Loucy (cell line): ENCODE data around the gene PGC.

ENCODE experiments used
- H2AFZ ChIP-seq: fragments of 200-600 bp; sonication (generic); 2 replicates; pipeline ENCODE4 v1.6.0; 2016; ENCODE audit warnings: antibody characterized with exemption, mild to moderate bottlenecking, low read length, moderate library complexity
- H3F3A ChIP-seq: fragments of 200-600 bp; 2 replicates; pipeline ENCODE4 v1.6.0; 2016; ENCODE audit warnings: antibody characterized with exemption, low read depth, mild to moderate bottlenecking
- H3K27me3 ChIP-seq: fragments of 200-600 bp; sonication (generic); 2 replicates; pipeline ENCODE4 v1.6.1; 2014; ENCODE audit warnings: low read length, mild to moderate bottlenecking; ENCODE audit not compliant: insufficient read depth, poor library complexity, severe bottlenecking
- H3K36me3 ChIP-seq: fragments of 200-600 bp; sonication (generic); 2 replicates; pipeline ENCODE4 v1.6.1; 2016; ENCODE audit warnings: low read length; ENCODE audit not compliant: insufficient read depth
- H3K4me1 ChIP-seq: fragments of 200-600 bp; sonication (generic); 2 replicates; pipeline ENCODE4 v1.5.1; 2014; ENCODE audit warnings: low read length, mild to moderate bottlenecking; ENCODE audit not compliant: insufficient read depth, poor library complexity, severe bottlenecking
- H3K4me2 ChIP-seq: fragments of 200-600 bp; sonication (generic); 2 replicates; pipeline ENCODE4 v1.6.0; 2014; ENCODE audit warnings: antibody characterized with exemption, low read length, low read depth, mild to moderate bottlenecking; ENCODE audit not compliant: poor library complexity, severe bottlenecking
- H3K4me3 ChIP-seq: fragments of 200-600 bp; sonication (generic); 2 replicates; pipeline ENCODE4 v1.5.1; 2014; ENCODE audit warnings: low read length, mild to moderate bottlenecking, mixed read lengths; ENCODE audit not compliant: poor library complexity, severe bottlenecking
- H3K79me2 ChIP-seq: fragments of 200-600 bp; sonication (generic); 2 replicates; pipeline ENCODE4 v1.6.1; 2014; ENCODE audit warnings: low read length; ENCODE audit not compliant: insufficient read depth
- H3K9ac ChIP-seq: fragments of 200-600 bp; sonication (generic); 2 replicates; pipeline ENCODE4 v1.6.0; 2014; ENCODE audit warnings: mild to moderate bottlenecking, low read depth, low read length, moderate library complexity; ENCODE audit not compliant: poor library complexity, severe bottlenecking
- H3K9me2 ChIP-seq: fragments of 200-600 bp; sonication (generic); replicated peaks from 2 replicates; pipeline ENCODE4 v1.6.1; 2016; ENCODE audit warnings: low read depth, low read length, mixed read lengths
- H3K9me3 ChIP-seq: fragments of 200-600 bp; sonication (generic); 2 replicates; pipeline ENCODE4 v1.6.1; 2014; ENCODE audit warnings: mild to moderate bottlenecking, antibody characterized with exemption, low read length, low read depth; ENCODE audit not compliant: insufficient read depth
- H4K20me1 ChIP-seq: fragments of 200-600 bp; sonication (generic); 2 replicates; pipeline ENCODE4 v1.6.0; 2014; ENCODE audit warnings: antibody characterized with exemption, low read length, mild to moderate bottlenecking; ENCODE audit not compliant: insufficient read depth, poor library complexity, severe bottlenecking
- EZH2phosphoT487 ChIP-seq: fragments of 200-600 bp; IDR thresholded peaks from 2 replicates; pipeline ENCODE4 v1.6.1; 2018; ENCODE audit warnings: antibody characterized with exemption, mild to moderate bottlenecking, moderate library complexity, borderline replicate concordance
- TF ChIP-seq, protein P1 (sequence below): fragments of 200-600 bp; sonication (generic); conservative IDR thresholded peaks from 2 replicates; pipeline ENCODE4 v1.5.1; 2014; ENCODE audit warnings: mild to moderate bottlenecking, antibody characterized with exemption, low read length

Gene PGC

DNA sequence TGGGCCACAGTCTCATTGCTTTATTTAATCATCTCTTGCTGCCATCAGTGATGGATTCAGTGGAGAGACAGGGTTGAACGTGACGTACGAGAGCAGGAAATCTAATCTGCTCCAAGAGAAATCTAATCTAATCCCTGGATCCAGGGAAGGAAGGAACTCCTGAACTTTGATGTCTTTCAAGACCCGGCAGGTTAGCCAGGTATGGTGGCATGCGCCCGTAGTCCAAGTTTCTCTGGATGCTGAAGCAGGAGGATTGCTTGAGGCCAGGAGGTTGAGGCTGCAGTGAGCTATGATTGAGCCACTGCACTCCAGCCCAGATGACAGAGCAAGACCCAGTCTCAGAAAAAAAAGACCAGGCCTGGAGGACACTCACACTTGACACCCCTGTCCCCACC is 11.4 kb upstream of the PGC start:
- H3K4me1 ChIP-seq, result peaks cover 21% of the 10 kb centered on the region
- no peaks in the 10 kb centered on the region for H3K9me2 ChIP-seq
- no peaks in the 10 kb centered on the region for H3K36me3 ChIP-seq
- H3K27me3 ChIP-seq, result no peaks in the 10 kb centered on the region
- no peak overlapping the region for H3K4me3 ChIP-seq
- H3K9ac ChIP-seq, result no peak overlapping the region
- no peak overlapping the region for H3K4me2 ChIP-seq
- H3K9me3 ChIP-seq, result no peaks in the 10 kb centered on the region
- no peaks in the 10 kb centered on the region for H3K79me2 ChIP-seq
- TF ChIP-seq EZH2phosphoT487, result no peak
- TF ChIP-seq, protein P1, sequence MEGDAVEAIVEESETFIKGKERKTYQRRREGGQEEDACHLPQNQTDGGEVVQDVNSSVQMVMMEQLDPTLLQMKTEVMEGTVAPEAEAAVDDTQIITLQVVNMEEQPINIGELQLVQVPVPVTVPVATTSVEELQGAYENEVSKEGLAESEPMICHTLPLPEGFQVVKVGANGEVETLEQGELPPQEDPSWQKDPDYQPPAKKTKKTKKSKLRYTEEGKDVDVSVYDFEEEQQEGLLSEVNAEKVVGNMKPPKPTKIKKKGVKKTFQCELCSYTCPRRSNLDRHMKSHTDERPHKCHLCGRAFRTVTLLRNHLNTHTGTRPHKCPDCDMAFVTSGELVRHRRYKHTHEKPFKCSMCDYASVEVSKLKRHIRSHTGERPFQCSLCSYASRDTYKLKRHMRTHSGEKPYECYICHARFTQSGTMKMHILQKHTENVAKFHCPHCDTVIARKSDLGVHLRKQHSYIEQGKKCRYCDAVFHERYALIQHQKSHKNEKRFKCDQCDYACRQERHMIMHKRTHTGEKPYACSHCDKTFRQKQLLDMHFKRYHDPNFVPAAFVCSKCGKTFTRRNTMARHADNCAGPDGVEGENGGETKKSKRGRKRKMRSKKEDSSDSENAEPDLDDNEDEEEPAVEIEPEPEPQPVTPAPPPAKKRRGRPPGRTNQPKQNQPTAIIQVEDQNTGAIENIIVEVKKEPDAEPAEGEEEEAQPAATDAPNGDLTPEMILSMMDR, result no peak
- no peaks in the 10 kb centered on the region for H4K20me1 ChIP-seq
- no peak overlapping the region for H2AFZ ChIP-seq
- H3F3A ChIP-seq, result no peaks in the 10 kb centered on the region

DNA sequence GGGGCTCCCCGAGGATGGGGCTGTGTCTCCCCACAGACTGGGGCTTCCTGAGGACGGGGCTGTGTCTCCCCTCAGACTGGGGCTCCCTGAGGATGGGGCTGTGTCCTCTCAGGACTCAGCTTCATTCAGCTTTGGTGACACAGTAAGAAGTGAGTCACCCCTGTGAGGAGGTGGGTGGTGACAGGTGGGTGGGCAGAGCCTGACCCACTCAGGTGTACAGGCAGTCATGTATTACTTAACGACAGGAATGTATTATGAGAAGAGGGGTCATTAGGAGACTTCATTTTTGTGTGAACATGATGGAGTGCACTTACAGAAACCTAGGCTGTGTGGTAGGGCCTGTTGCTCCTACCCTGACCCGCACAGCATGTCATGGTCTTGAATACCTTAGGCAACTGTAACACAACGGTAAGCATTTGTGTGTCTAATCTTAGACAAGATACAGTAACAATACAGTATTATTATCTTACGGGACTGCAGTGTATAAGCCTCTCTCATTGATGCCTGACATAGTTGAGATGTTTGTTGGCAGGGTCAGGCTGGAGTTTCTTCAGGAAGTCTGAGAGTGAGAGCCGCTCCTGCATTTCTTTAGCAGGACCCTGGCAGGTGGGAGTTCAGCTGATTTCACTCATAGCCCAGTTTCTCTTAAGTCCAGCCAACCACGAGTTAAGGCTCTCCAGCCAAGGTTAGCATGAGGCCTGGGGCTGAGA is 10.9 kb upstream of the PGC start:
- Histone ChIP-seq H3K4me1 (peaks cover 21% of the 10 kb centered on the region), H3K79me2 (no peaks in the 10 kb centered on the region), H3K4me2 (no peak overlapping the region), H3F3A (no peaks in the 10 kb centered on the region), H3K9me3 (no peaks in the 10 kb centered on the region), H4K20me1 (no peaks in the 10 kb centered on the region), H3K4me3 (no peak overlapping the region), H2AFZ (no peak overlapping the region), H3K36me3 (no peaks in the 10 kb centered on the region), H3K9ac (no peak overlapping the region), H3K9me2 (no peaks in the 10 kb centered on the region), H3K27me3 (no peaks in the 10 kb centered on the region)
- TF ChIP-seq, protein P1, result no peak
- no peak for TF ChIP-seq EZH2phosphoT487

DNA sequence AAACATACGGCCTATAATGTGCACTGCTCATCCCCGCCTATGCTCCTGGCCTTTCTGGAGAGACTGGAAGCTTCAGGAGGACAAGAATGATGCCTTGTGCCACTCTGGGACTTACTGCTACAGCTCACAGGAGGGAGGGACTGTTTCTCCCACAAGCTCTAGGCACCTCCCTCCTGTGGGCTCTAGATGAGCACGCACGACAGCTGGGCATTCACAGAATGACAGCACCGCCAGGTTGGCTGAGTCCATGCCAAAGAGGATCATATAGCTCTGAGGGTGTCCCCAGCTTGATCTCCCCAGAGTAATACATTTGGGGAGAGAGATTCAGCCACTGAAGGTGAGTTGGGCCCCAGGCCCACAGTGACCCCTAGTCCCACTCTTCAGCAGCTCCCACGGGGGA is 10.1 kb upstream of the PGC start:
- peaks cover 21% of the 10 kb centered on the region for H3K4me1 ChIP-seq
- no peaks in the 10 kb centered on the region for H3K27me3 ChIP-seq
- H3K36me3 ChIP-seq, result no peaks in the 10 kb centered on the region
- H3K9me2 ChIP-seq, result no peaks in the 10 kb centered on the region
- H3K9ac ChIP-seq, result no peak overlapping the region
- no peaks in the 10 kb centered on the region for H4K20me1 ChIP-seq
- no peak overlapping the region for H3K4me2 ChIP-seq
- no peak overlapping the region for H2AFZ ChIP-seq
- no peaks in the 10 kb centered on the region for H3F3A ChIP-seq
- H3K79me2 ChIP-seq, result no peaks in the 10 kb centered on the region
- no peak for TF ChIP-seq EZH2phosphoT487
- TF ChIP-seq, protein P1, result no peak
- H3K9me3 ChIP-seq, result no peaks in the 10 kb centered on the region
- no peak overlapping the region for H3K4me3 ChIP-seq
